ENCODE data around the gene FANCD2.
"Not testable (repeated sequence)": the region's sequence is repeated elsewhere in the genome, so short reads cannot be mapped to it uniquely, and the experiment has no call there.

DNA sequence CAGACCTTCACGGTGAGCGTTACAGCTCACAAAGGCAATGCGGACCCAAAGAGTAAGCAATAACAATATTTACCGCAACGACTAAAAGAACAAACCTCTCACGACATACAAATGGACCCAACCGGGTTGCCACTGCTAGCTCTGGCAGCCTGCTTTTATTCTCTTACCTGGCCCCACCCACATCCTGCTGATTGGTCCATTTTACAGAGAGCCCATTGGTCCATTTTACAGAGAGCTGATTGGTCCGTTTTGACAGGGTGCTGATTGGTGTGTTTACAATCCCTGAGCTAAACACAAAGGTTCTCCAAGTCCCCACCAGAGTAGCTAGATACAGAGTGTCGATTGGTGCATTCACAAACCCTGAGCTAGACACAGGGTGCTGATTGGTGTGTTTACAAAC lies 109.6 kb downstream of the FANCD2 start:
- TF ChIP-seq, protein P1, sequence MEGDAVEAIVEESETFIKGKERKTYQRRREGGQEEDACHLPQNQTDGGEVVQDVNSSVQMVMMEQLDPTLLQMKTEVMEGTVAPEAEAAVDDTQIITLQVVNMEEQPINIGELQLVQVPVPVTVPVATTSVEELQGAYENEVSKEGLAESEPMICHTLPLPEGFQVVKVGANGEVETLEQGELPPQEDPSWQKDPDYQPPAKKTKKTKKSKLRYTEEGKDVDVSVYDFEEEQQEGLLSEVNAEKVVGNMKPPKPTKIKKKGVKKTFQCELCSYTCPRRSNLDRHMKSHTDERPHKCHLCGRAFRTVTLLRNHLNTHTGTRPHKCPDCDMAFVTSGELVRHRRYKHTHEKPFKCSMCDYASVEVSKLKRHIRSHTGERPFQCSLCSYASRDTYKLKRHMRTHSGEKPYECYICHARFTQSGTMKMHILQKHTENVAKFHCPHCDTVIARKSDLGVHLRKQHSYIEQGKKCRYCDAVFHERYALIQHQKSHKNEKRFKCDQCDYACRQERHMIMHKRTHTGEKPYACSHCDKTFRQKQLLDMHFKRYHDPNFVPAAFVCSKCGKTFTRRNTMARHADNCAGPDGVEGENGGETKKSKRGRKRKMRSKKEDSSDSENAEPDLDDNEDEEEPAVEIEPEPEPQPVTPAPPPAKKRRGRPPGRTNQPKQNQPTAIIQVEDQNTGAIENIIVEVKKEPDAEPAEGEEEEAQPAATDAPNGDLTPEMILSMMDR (IDR thresholded peaks at IDR 0.05): not testable (repeated sequence)
- not testable (repeated sequence) for TF ChIP-seq POLR2A (IDR thresholded peaks at IDR 0.05)

Data from Peyer's patch (tissue), 4 donors.